Hematopoietic multipotent progenitor cell (in vitro differentiated cells): Measurements from ENCODE around the gene AFP. TPM values are rescaled to one million over a fixed set of nuclear protein-coding genes. Genes with fewer than 3 reads are reported as not detected.
A peak's percentile ranks its signal among the peaks of the same experiment; 100 is the strongest.

ENCODE experiments used
- DNase-seq, 3 donors: peaks; one replicate each; pipeline ENCODE4 v3.0.0-alpha.2; 2011 to 2015; ENCODE audit warnings: low read depth in 2 of 3, low spot score in 2 of 3
- total RNA-seq: library from RNA; depleted of rRNA; stranded (reverse); fragments of >200 nt; gene quantifications from one replicate; pipeline ENCODE4 v1.2.3, GENCODE V29; 2012

The AFP gene
- total RNA-seq, 1 donor, result not detected

DNA sequence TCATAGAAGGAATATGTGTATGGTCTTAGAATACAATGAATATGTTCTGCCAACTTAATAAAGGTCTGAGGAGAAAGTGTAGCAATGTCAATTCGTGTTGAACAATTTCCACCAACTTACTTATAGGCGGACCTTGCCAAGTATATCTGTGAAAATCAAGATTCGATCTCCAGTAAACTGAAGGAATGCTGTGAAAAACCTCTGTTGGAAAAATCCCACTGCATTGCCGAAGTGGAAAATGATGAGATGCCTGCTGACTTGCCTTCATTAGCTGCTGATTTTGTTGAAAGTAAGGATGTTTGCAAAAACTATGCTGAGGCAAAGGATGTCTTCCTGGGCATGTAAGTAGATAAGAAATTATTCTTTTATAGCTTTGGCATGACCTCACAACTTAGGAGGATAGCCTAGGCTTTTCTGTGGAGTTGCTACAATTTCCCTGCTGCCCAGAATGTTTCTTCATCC lies 22.7 kb upstream of the AFP start:
- no peak for DNase-seq

DNA sequence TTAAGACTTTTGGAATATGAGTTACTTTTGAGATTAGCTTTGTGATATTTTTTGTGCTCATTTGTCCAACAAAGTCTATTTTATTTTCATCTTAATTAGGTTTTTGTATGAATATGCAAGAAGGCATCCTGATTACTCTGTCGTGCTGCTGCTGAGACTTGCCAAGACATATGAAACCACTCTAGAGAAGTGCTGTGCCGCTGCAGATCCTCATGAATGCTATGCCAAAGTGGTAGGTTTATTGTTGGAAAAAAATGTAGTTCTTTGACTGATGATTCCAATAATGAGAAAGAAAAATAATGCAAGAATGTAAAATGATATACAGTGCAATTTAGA lies 21.1 kb upstream of the AFP start:
- DNase-seq, result no peak

DNA sequence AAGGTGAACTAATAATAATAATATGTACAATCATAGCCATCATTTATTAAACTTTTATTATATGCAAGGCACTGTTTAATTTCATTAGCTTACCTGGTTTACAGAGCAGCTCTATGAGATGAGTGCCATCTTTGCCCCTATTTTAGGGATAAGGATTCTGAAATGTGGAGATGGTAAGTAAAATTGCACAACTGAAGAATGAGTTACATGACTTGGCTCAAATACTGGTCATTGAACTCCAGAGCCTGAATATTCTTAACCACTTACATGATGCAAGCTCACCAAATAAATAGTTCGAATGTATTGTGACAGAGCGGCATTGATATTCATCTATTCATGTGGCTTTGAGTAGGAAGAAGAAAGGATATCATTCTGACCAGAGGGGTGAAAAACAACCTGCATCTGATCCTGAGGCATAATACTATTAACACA lies 20.2 kb upstream of the AFP start:
- DNase-seq, result no peak

DNA sequence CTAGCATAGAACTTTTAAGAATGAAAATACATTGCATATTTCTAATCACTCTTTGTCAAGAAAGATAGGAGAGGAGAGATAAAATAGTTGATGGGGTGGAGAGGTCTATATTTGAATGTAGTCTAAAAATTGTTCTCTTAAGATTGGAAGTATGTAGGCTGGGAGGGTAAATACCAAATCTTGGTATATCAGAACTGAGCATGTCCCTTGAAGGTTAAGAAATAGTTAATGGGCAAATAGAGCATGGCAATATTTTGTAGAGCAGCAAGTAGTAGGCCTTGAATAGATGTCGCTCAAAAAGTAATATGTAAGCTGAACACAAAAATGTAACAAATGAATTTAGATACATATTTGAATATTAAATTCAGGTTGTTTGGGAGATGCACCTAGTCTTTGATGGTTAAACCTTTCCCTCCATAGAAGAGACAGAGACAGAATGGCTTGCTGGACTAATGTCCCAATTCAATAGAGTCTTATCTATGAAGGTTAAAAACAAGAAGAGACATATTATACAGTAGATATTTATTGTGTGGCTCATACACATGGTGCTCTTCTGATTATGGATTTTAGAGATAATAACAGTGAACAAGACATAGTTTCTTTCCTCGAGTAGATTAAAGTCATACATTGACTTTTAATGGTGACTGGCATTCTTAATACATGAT lies 19.5 kb upstream of the AFP start:
- DNase-seq, result no peak

GRCh38 chr4:73417342-73417741 lies 18.7 kb upstream of the AFP start:
- no peak for DNase-seq

- DNase-seq, result no peak
Observed at GRCh38 chr4:73417973-73418372, 18.0 kb upstream of the AFP start.

- no peak for DNase-seq
Observed at GRCh38 chr4:73418677-73419076, 17.3 kb upstream of the AFP start.

- DNase-seq, result no peak
Observed at GRCh38 chr4:73419106-73420038, 16.6 kb upstream of the AFP start.

GRCh38 chr4:73420615-73421014 lies 15.4 kb upstream of the AFP start:
- DNase-seq, result no peak

GRCh38 chr4:73421708-73422457 lies 14.1 kb upstream of the AFP start:
- DNase-seq, result no peak

DNA sequence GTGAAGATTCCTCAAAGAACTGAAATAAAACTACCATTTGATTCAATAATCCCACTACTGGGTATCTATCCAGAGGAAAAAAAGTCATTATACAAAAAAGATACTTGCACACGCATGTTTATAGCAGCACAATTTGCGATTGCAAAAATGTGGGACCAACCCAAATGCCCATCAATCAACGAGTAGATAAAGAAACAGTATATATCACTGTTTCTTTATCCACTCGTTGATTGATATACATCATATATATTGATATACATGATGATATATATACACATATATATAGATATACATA lies 13.6 kb upstream of the AFP start:
- no peak for DNase-seq

- DNase-seq, result no peak
Observed at GRCh38 chr4:73423184-73423583, 12.8 kb upstream of the AFP start.

DNA sequence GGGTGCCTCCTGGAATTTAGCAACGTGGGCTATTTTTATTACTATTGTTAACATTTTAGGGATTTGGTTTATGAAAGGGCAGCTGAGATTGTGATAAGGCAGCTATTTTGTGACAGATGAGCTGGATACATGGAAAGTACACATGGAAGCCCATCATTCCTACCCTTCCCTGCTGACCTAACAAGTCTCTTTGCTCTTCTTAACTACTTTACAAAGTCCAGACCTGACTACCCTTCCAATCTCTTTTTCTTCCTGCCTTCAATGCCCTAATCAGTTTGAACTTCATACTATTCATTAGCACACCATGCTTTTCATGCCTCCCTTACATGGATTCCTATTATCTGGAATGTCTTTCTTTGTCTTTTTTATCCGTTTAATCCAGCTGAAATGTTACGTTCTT lies 9.4 kb upstream of the AFP start:
- DNase-seq, result no peak

GRCh38 chr4:73429118-73429517 lies 6.9 kb upstream of the AFP start:
- no peak for DNase-seq

DNA sequence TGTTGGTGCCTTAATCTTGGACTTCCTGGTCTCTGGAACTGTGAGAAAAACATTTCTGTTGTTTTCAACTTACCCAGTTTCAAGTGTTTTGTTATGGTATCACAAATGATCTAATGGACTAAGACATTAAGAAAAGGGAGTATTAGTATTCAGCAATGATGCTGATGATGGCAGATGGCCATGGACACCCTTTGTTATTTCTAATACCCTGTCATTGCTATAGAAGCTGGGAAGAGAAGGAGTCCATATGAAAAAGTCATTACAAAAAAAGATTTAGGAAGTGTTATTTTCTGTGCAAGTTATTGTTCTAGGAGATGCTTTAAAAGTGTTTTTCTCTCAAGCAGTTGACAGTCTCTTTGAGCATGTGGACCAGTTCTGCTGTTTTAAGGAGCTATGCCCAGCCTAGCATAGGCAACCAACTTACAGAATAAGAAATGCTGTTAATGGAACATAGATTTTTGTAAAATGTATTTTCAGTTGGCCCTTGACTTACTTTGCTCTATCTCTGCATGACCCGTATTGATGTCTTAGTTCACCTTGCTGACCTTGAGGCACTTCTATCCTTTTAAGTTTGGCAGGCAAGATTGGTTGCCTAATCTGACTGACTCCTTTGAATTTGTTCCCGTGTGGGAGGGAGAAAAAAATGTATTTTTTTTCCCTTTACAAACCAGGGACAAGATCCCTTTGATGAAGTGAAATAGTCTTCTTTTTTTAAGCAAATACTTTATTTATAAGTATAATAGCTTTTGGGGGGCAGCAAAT lies 6.0 kb upstream of the AFP start:
- DNase-seq, result no peak

DNA sequence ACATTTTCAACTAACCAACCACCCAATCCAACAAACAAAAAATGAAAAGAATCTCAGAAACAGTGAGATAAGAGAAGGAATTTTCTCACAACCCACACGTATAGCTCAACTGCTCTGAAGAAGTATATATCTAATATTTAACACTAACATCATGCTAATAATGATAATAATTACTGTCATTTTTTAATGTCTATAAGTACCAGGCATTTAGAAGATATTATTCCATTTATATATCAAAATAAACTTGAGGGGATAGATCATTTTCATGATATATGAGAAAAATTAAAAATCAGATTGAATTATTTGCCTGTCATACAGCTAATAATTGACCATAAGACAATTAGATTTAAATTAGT lies 4.2 kb upstream of the AFP start:
- no peak for DNase-seq

- no peak for DNase-seq
Observed at GRCh38 chr4:73432169-73433000, 3.6 kb upstream of the AFP start.

DNA sequence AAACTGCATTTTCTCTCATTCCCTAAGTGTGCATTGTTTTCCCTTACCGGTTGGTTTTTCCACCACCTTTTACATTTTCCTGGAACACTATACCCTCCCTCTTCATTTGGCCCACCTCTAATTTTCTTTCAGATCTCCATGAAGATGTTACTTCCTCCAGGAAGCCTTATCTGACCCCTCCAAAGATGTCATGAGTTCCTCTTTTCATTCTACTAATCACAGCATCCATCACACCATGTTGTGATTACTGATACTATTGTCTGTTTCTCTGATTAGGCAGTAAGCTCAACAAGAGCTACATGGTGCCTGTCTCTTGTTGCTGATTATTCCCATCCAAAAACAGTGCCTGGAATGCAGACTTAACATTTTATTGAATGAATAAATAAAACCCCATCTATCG lies 2.9 kb upstream of the AFP start:
- peak in 1 of 3 donors; percentile 3 for DNase-seq

- no peak for DNase-seq
Observed at GRCh38 chr4:73434311-73434710, 1.7 kb upstream of the AFP start.
